ENCODE results near the gene GGT6.
"Not testable (repeated sequence)": the region's sequence is repeated elsewhere in the genome, so short reads cannot be mapped to it uniquely, and the experiment has no call there.

DNA sequence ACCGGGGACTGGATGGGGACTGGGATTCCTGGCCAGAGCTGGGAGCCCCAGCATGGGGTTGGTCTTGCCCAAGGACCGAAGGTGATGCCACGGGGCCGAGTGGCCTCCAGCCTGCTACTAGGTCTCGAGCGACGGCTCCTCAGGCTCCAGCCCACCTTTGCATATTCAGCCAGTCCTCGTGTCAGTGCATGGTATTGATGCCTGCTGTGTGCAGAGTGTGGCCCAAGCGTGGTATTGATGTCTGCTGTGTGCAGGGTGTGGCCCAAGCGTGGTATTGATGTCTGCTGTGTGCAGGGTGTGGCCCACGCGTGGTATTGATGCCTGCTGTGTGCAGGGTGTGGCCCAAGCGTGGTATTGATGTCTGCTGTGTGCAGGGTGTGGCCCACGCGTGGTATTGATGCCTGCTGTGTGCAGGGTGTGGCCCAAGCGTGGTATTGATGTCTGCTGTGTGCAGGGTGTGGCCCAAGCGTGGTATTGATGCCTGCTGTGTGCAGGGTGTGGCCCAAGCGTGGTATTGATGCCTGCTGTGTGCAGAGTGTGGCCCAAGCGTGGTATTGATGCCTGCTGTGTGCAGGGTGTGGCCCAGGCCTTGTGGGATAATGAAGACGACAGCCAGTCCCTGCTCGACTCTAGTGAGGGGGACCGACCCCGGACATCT lies 35.4 kb upstream of the GGT6 start:
- TF ChIP-seq, protein P1, sequence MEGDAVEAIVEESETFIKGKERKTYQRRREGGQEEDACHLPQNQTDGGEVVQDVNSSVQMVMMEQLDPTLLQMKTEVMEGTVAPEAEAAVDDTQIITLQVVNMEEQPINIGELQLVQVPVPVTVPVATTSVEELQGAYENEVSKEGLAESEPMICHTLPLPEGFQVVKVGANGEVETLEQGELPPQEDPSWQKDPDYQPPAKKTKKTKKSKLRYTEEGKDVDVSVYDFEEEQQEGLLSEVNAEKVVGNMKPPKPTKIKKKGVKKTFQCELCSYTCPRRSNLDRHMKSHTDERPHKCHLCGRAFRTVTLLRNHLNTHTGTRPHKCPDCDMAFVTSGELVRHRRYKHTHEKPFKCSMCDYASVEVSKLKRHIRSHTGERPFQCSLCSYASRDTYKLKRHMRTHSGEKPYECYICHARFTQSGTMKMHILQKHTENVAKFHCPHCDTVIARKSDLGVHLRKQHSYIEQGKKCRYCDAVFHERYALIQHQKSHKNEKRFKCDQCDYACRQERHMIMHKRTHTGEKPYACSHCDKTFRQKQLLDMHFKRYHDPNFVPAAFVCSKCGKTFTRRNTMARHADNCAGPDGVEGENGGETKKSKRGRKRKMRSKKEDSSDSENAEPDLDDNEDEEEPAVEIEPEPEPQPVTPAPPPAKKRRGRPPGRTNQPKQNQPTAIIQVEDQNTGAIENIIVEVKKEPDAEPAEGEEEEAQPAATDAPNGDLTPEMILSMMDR (IDR thresholded peaks at IDR 0.05): not testable (repeated sequence)
- TF ChIP-seq POLR2AphosphoS5 (IDR thresholded peaks at IDR 0.05; ENCODE audit: insufficient read depth in 1 of 2, low read depth in 1 of 2); POLR2A (IDR thresholded peaks at IDR 0.05): not testable (repeated sequence)
